HG02840 (cell line): Measurements from ENCODE around the gene ETV3.

Experiments used
- ATAC-seq: cut with Tn5 transposase; IDR thresholded peaks from one replicate; pipeline ENCODE4 v1.9.1; 2021; ENCODE audit warnings: mild to moderate bottlenecking, moderate library complexity, moderate number of reproducible peaks; ENCODE audit not compliant: unreplicated experiment, low FRiP score

ETV3 gene

GRCh38 chr1:157142201-157142600 lies 4.0 kb upstream of the ETV3 start:
- ATAC-seq = no peak

GRCh38 chr1:157141212-157141855 lies 3.1 kb upstream of the ETV3 start:
- ATAC-seq = no peak

- no peak for ATAC-seq
Measured at GRCh38 chr1:157140063-157140588, 1.9 kb upstream of the ETV3 start.

- no peak for ATAC-seq
Measured at GRCh38 chr1:157139052-157139715, 989 bp upstream of the ETV3 start.

- ATAC-seq = no peak
Measured at GRCh38 chr1:157137408-157138219, 581 bp downstream of the ETV3 start.

GRCh38 chr1:157137046-157137407 lies 1.2 kb downstream of the ETV3 start:
- ATAC-seq = no peak

- ATAC-seq = no peak
Measured at GRCh38 chr1:157136133-157136532, 2.1 kb downstream of the ETV3 start.

- no peak for ATAC-seq
Measured at GRCh38 chr1:157135646-157136045, 2.5 kb downstream of the ETV3 start.

GRCh38 chr1:157135070-157135469 lies 3.1 kb downstream of the ETV3 start:
- ATAC-seq = no peak

GRCh38 chr1:157134442-157134841 lies 3.8 kb downstream of the ETV3 start:
- ATAC-seq = no peak

GRCh38 chr1:157133426-157133825 lies 4.8 kb downstream of the ETV3 start:
- ATAC-seq = no peak

- ATAC-seq = no peak
Measured at GRCh38 chr1:157132616-157133167, 5.5 kb downstream of the ETV3 start.

- no peak for ATAC-seq
Measured at GRCh38 chr1:157132111-157132510, 6.1 kb downstream of the ETV3 start.

GRCh38 chr1:157131281-157131680 lies 6.9 kb downstream of the ETV3 start:
- no peak for ATAC-seq

GRCh38 chr1:157124855-157125254 lies 13.3 kb downstream of the ETV3 start:
- ATAC-seq = no peak

- ATAC-seq = no peak
Measured at GRCh38 chr1:157119448-157119847, 18.7 kb downstream of the ETV3 start.

GRCh38 chr1:157119008-157119407 lies 19.2 kb downstream of the ETV3 start:
- no peak for ATAC-seq

GRCh38 chr1:157117527-157118057 lies 20.6 kb downstream of the ETV3 start:
- no peak for ATAC-seq

GRCh38 chr1:157116737-157117103 lies 21.5 kb downstream of the ETV3 start:
- no peak for ATAC-seq

GRCh38 chr1:157115851-157116736 lies 22.1 kb downstream of the ETV3 start:
- no peak for ATAC-seq
